Measurements from ENCODE around the gene DMAP1.

GRCh38 chr1:44249543-44249942 lies 36.3 kb downstream of the DMAP1 start:
- TF ChIP-seq ZBTB48 (tag by site-specific recombination; IDR thresholded peaks at IDR 0.05) (no peak), ZNF37A (tag by site-specific recombination; IDR thresholded peaks at IDR 0.05) (no peak), CTCF (tag by site-specific recombination; IDR thresholded peaks at IDR 0.05) (no peak), ZBTB44 (tag by site-specific recombination; IDR thresholded peaks at IDR 0.05) (no peak), ZNF138 (tag by site-specific recombination; IDR thresholded peaks at IDR 0.05; ENCODE audit: borderline replicate concordance) (no peak), ZNF704 (tag by site-specific recombination; IDR thresholded peaks at IDR 0.05) (no peak)

Data from HEK293 (cell line).